Adipocyte (in vitro differentiated cells): ENCODE data around the gene FAT1.

Experiments used
- DNase-seq: peaks from one replicate; pipeline ENCODE4 v3.0.0-alpha.2; 2015; ENCODE audit warnings: low read depth
- H3K27me3 ChIP-seq: replicated peaks from 2 replicates; pipeline ENCODE4 v1.7.0; 2013; ENCODE audit warnings: mild to moderate bottlenecking, low read length, moderate library complexity; ENCODE audit not compliant: control insufficient read depth, insufficient read depth
- H3K36me3 ChIP-seq: 2 replicates; pipeline ENCODE4 v1.7.0; 2013; ENCODE audit warnings: low read length, mild to moderate bottlenecking, moderate library complexity; ENCODE audit not compliant: control insufficient read depth, insufficient read depth, severe bottlenecking
- H3K4me1 ChIP-seq: 2 replicates; pipeline ENCODE4 v1.7.0; 2013; ENCODE audit warnings: mild to moderate bottlenecking, low read length, moderate library complexity; ENCODE audit not compliant: control insufficient read depth, insufficient read depth
- H3K4me3 ChIP-seq: 2 replicates; pipeline ENCODE4 v1.7.0; 2013; ENCODE audit warnings: mild to moderate bottlenecking, low read length, moderate library complexity
- H3K9ac ChIP-seq: 2 replicates; pipeline ENCODE4 v1.7.0; 2013; ENCODE audit warnings: mild to moderate bottlenecking, low read length, moderate library complexity
- H3K9me3 ChIP-seq: 2 replicates; pipeline ENCODE4 v1.7.0; 2013; ENCODE audit warnings: mild to moderate bottlenecking, low read length, moderate library complexity; ENCODE audit not compliant: control insufficient read depth

FAT1 gene

GRCh38 chr4:186715077-186715476 is 8.6 kb downstream of the FAT1 start:
- no peak overlapping the region for H3K9ac ChIP-seq
- H3K9me3 ChIP-seq, result peaks cover 11% of the 10 kb centered on the region
- no peak for DNase-seq
- no peaks in the 10 kb centered on the region for H3K4me1 ChIP-seq
- H3K36me3 ChIP-seq, result no peaks in the 10 kb centered on the region
- H3K4me3 ChIP-seq, result no peak overlapping the region
- no peaks in the 10 kb centered on the region for H3K27me3 ChIP-seq

GRCh38 chr4:186714006-186714675 is 9.5 kb downstream of the FAT1 start:
- H3K4me1 ChIP-seq, result no peaks in the 10 kb centered on the region
- H3K27me3 ChIP-seq, result no peaks in the 10 kb centered on the region
- H3K4me3 ChIP-seq, result no peak overlapping the region
- no peak for DNase-seq
- peaks cover 1% of the 10 kb centered on the region for H3K9me3 ChIP-seq
- peaks cover 5% of the 10 kb centered on the region for H3K36me3 ChIP-seq
- H3K9ac ChIP-seq, result no peak overlapping the region

GRCh38 chr4:186712690-186713089 is 11.0 kb downstream of the FAT1 start:
- no peak for DNase-seq
- Histone ChIP-seq H3K9me3 (no peaks in the 10 kb centered on the region), H3K4me1 (no peaks in the 10 kb centered on the region), H3K9ac (no peak overlapping the region), H3K36me3 (peaks cover 20% of the 10 kb centered on the region), H3K27me3 (no peaks in the 10 kb centered on the region), H3K4me3 (no peak overlapping the region)

- no peak overlapping the region for H3K4me3 ChIP-seq
- H3K9me3 ChIP-seq, result no peaks in the 10 kb centered on the region
- DNase-seq, result no peak
- H3K9ac ChIP-seq, result no peak overlapping the region
- H3K4me1 ChIP-seq, result no peaks in the 10 kb centered on the region
- H3K36me3 ChIP-seq, result peaks cover 40% of the 10 kb centered on the region
- no peaks in the 10 kb centered on the region for H3K27me3 ChIP-seq
These were observed 13.0 kb downstream of the FAT1 start for GRCh38 chr4:186710521-186711119.

DNA sequence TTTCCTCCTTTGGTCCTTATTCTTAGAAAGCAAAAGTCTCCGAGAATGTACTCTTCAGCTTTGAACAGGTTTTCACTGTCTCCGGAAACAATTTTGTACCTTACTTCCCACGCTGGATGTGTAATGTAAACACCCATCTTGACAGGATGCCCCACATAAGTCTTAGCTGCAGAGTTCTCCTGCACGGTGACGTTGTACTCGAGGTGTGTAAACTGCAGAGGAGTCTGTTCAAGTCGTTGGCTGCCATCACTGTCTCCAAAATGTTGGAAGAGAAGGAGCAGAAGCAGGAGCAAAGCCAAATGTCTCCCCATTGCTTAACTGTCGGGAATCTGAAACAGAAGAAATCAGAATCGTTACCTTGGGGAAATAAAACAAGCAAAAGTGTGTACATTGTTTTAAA is 14.1 kb downstream of the FAT1 start:
- no peaks in the 10 kb centered on the region for H3K9me3 ChIP-seq
- H3K9ac ChIP-seq, result no peak overlapping the region
- no peak overlapping the region for H3K4me3 ChIP-seq
- peaks cover under 1% of the 10 kb centered on the region for H3K4me1 ChIP-seq
- no peak for DNase-seq
- no peaks in the 10 kb centered on the region for H3K27me3 ChIP-seq
- H3K36me3 ChIP-seq, result peaks cover 44% of the 10 kb centered on the region

DNA sequence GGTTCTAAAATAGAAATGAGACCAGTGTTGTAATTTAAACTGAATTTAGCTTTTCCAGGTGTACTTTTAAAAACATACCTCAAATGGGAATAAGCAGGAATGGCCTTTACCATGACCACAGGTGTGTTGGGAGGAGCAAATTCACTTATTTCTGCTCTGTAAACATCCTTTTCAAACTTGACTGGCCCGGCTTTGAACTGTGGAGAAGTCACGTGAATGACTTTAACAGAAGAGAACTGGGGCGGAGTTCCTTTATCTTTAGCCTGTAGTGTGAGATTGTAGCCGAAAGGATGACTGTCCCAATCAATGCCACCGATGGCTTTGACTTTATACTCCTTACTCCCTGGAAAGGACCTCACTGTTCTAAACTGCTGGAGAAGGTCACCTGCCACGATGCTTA is 15.1 kb downstream of the FAT1 start:
- H3K4me1 ChIP-seq, result peaks cover 10% of the 10 kb centered on the region
- H3K27me3 ChIP-seq, result no peaks in the 10 kb centered on the region
- H3K9me3 ChIP-seq, result no peaks in the 10 kb centered on the region
- no peak overlapping the region for H3K4me3 ChIP-seq
- no peak for DNase-seq
- H3K9ac ChIP-seq, result no peak overlapping the region
- peaks cover 44% of the 10 kb centered on the region for H3K36me3 ChIP-seq

DNA sequence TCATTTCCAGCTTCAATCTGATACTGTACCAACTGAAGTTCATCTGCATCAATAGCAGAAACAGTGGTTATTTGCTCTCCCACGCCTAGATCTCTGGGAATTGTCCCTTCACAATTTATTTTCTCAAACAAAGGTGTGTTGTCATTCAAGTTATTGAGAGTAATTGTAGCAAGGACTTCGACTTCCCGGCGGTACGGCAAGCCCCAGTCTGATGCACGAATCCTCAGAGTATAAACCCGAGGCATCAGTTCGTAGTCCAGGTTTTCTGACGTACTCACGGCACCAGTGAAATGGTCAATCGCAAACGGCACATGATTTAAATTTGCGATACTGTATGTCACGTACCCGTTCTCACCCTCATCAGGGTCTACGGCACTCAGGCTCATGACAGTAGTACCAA is 15.7 kb downstream of the FAT1 start:
- Histone ChIP-seq H3K36me3 (peaks cover 44% of the 10 kb centered on the region), H3K27me3 (no peaks in the 10 kb centered on the region), H3K4me3 (no peak overlapping the region)

DNA sequence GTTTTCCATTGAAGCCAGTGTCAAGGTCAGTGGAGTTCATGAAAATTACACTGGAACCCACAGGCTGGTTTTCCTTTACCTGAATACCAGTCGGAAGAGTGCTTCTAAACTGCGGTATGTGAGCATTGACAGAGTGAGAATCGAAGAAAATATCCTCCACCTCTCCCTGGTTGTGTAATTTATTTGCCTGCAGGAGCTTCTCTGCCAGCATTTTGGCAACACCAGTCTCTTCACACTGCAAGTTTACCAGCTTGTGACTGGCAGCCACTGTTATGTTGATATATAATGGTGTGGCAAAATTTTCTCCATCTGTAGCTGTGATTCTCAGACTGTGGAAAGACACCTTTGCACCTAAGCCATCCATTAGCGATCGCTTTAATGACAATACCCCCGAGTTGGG is 16.1 kb downstream of the FAT1 start:
- Histone ChIP-seq H3K27me3 (no peaks in the 10 kb centered on the region), H3K36me3 (peaks cover 44% of the 10 kb centered on the region), H3K4me1 (peaks cover 20% of the 10 kb centered on the region), H3K4me3 (no peak overlapping the region), H3K9me3 (no peaks in the 10 kb centered on the region), H3K9ac (no peak overlapping the region)
- no peak for DNase-seq

More for the DNA sequence above, 15.7 kb downstream of the FAT1 start:
- DNase-seq, result no peak
- no peak overlapping the region for H3K9ac ChIP-seq
- H3K9me3 ChIP-seq, result no peaks in the 10 kb centered on the region
- H3K4me1 ChIP-seq, result peaks cover 16% of the 10 kb centered on the region

DNA sequence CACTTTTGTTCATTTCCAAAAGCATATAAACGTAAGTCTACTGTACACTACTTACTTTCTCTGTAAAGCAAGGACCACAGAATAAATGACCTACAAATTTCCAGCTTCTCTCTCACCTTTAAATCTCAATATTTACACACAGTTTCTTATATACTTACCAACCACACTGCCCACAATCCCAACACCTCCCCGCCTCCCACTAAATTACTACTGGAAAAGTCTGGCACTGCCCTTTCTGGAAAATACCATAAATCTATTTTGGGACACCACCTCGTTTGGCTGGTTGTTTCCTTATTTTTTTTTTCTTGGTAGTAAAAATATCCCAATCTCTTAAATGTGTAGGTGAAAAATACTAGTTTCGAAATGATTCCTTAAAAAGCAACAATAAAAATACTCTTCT is 19.6 kb downstream of the FAT1 start:
- H3K27me3 ChIP-seq, result no peaks in the 10 kb centered on the region
- DNase-seq, result no peak
- peaks cover 38% of the 10 kb centered on the region for H3K36me3 ChIP-seq
- H3K4me3 ChIP-seq, result no peak overlapping the region
- H3K9me3 ChIP-seq, result no peaks in the 10 kb centered on the region
- no peak overlapping the region for H3K9ac ChIP-seq
- peaks cover 41% of the 10 kb centered on the region for H3K4me1 ChIP-seq

GRCh38 chr4:186703510-186703909 is 20.1 kb downstream of the FAT1 start:
- Histone ChIP-seq H3K4me1 (peaks cover 41% of the 10 kb centered on the region), H3K4me3 (no peak overlapping the region)

GRCh38 chr4:186702940-186703339 is 20.7 kb downstream of the FAT1 start:
- no peaks in the 10 kb centered on the region for H3K27me3 ChIP-seq
- peaks cover 41% of the 10 kb centered on the region for H3K4me1 ChIP-seq
- peaks cover 27% of the 10 kb centered on the region for H3K36me3 ChIP-seq
- no peaks in the 10 kb centered on the region for H3K9me3 ChIP-seq
- H3K4me3 ChIP-seq, result no peak overlapping the region
- DNase-seq, result no peak
- no peak overlapping the region for H3K9ac ChIP-seq

More at GRCh38 chr4:186703510-186703909, 20.1 kb downstream of the FAT1 start:
- H3K27me3 ChIP-seq, result no peaks in the 10 kb centered on the region
- DNase-seq, result no peak
- peaks cover 33% of the 10 kb centered on the region for H3K36me3 ChIP-seq
- H3K9ac ChIP-seq, result no peak overlapping the region
- no peaks in the 10 kb centered on the region for H3K9me3 ChIP-seq

DNA sequence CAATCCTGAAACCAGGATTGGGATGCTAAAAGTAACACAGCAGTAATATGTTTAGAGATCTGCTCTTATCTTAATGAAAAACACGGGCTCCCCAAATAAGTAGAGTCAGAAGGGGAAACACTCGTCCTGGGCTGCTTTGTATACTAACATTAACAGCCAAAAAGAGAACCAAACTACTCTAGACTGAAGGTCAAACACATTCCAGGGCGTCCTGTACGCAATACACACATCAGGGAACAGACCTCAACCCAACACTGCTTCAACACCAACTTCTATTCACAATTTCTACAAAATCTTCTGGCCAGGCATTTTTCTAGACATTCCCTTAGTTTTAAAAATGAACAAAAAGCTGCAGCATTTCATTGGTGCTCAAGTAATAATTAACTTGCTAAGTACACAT is 21.4 kb downstream of the FAT1 start:
- H3K27me3 ChIP-seq, result no peaks in the 10 kb centered on the region
- H3K4me1 ChIP-seq, result peaks cover 41% of the 10 kb centered on the region
- peak overlapping the region; percentile 77 for H3K9ac ChIP-seq
- peak overlapping the region; percentile 75 for H3K4me3 ChIP-seq
- no peaks in the 10 kb centered on the region for H3K9me3 ChIP-seq
- peaks cover 21% of the 10 kb centered on the region for H3K36me3 ChIP-seq
- DNase-seq, result no peak
